Retinal pigment epithelial cell (primary cell): ENCODE results near the gene GJB4.

Source experiments
- DNase-seq: peaks from one replicate; pipeline ENCODE4 v3.0.0-alpha.2; 2010; ENCODE audit warnings: low read depth
- H3K4me3 ChIP-seq: 2 replicates; pipeline ENCODE4 v1.5.1; 2011; ENCODE audit warnings: mild to moderate bottlenecking, low read length, control low read depth, moderate library complexity
- CTCF ChIP-seq: conservative IDR thresholded peaks from 2 replicates; pipeline ENCODE4 v1.5.1; 2011; ENCODE audit warnings: low read depth, low read length, control low read depth, inconsistent platforms

Gene GJB4

GRCh38 chr1:34787461-34788420 lies 28.2 kb downstream of the GJB4 start:
- DNase-seq: no peak
- no peak overlapping the region for H3K4me3 ChIP-seq
- TF ChIP-seq CTCF: peak; percentile 31

GRCh38 chr1:34790985-34791384 lies 31.4 kb downstream of the GJB4 start:
- TF ChIP-seq CTCF: no peak
- H3K4me3 ChIP-seq: no peak overlapping the region
- DNase-seq: no peak

- DNase-seq: no peak
- TF ChIP-seq CTCF: no peak
- no peak overlapping the region for H3K4me3 ChIP-seq
Observed at GRCh38 chr1:34792424-34792823, 32.9 kb downstream of the GJB4 start.

- H3K4me3 ChIP-seq: no peak within 1 kb of the TSS
- no peak for TF ChIP-seq CTCF
- no peak for DNase-seq
Observed at GRCh38 chr1:34792868-34793727, 33.6 kb downstream of the GJB4 start, which contains the start of gene GJA4. Gene GJA4 (plus strand): TSS chr1:34792999. CDS start chr1:34794214, 1,215 bp downstream.

- TF ChIP-seq CTCF: no peak
- H3K4me3 ChIP-seq: no peak overlapping the region
- DNase-seq: no peak
Observed at GRCh38 chr1:34794001-34794789, 34.7 kb downstream of the GJB4 start.

- DNase-seq: no peak
- TF ChIP-seq CTCF: no peak
- no peak overlapping the region for H3K4me3 ChIP-seq
Observed at GRCh38 chr1:34794790-34795180, 35.2 kb downstream of the GJB4 start.
